ENCODE results near the gene AKAIN1.

AKAIN1 gene

DNA sequence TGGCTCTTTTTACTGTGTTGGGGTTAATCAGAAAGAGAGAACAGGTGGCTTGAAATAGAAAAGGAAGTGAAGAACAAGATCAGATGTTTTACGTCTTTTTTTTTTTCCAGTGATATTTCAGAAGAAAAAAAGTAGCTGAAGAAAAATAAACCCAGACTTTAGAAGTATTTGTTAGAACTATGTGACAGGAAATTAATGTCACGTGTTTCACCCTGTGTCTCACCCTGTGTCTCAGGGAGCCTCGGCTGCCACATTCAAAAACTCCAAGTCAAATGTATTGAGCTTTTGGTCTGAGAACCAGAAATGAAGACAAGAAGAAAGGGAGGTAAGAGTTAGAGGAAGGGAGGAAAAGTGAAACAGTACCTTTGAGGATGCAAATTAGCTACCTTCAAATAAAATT is 38.0 kb downstream of the AKAIN1 start:
- DNase-seq (ENCODE audit: low read depth in 2 of 2): no peak

DNA sequence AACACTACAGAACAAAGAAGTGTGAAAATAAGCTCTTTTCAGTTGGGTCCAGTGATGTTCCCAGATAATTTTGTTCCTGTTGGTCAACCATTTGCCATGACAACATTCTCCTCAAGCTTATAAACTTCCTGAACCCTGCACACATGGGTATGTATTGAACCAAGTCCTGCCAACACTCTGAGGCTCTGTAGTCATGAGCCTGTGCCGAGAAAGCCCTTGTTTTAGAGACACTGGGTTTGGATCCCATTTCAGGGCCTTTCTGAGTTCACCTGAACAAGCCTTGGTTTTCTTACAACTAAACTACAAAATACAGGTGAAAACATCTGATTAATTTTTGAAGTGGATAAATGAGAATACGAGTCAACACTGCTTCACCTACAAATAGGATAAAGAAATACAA is 38.5 kb downstream of the AKAIN1 start:
- DNase-seq (ENCODE audit: low read depth in 2 of 2): no peak

DNA sequence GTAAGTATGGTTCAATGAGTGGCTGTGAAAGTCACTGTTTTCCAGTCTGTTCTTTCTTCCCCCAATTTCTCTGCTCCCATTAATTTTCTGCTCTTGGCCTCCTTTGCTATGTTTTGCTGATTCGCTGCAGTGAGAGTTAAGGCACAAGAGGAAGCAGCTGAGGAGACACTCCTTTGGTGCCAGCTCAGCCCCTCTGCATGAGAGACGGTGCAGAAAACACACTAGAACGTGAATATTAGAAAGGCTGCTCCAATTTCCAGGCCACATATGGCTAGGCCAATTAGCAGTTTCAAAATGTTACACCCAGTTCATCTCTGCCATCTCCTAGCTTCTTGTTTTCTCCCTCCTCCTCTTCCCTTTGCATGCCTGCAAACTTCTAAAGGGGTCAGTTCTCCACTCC is 38.9 kb downstream of the AKAIN1 start:
- DNase-seq (ENCODE audit: low read depth in 2 of 2): no peak

DNA sequence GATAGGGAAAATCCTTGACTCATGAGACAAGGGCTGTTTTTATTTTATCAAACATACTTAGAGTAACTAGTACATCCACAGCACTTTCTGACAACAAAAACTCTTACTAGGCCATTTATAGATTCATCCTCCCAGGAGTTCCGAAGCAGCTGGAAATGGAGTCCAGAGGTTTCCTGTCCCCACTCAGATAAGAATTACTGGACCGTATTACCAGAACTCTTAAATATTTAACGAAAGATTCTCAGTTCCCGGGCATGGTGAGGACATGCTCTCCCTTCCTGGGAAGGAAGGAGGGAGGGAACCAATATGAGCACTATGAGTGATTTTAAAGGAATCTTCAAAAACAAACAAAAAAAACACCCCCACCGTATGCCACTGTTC is 41.2 kb downstream of the AKAIN1 start:
- no peak for DNase-seq (ENCODE audit: low read depth in 2 of 2)

DNA sequence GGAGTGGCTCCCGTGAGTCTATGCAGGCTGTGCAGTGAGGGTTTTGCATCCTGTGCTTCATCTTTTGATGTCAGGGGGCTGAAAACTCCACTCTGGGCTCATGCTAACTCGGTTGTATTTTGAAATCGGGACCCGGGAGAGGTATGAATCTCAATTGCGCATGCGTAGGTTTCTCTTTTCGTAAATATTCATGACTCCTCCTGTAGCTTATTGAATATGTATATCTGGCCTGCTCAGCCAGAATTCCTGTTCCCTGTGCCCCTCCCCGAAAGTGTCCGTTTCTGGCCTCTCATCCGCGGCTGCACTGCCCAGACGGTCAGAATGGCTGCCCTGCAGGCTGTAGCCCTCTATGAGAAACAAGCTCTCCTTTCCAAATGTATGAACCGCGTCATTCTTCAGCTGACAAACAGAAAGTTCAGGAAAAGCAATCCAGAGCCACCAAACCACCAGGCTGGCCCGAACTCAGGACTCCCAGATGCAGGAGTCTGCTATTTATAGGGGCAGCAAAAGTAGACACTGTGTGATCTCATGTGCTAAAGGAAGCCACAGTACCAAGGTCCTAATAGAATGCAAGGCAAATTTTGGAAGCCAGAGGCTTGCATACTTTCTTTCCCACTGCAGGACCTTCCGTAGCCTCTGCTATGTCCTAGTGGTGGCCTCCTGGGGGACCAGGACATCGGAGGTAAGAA is 41.7 kb downstream of the AKAIN1 start:
- no peak for DNase-seq (ENCODE audit: low read depth in 2 of 2)

DNA sequence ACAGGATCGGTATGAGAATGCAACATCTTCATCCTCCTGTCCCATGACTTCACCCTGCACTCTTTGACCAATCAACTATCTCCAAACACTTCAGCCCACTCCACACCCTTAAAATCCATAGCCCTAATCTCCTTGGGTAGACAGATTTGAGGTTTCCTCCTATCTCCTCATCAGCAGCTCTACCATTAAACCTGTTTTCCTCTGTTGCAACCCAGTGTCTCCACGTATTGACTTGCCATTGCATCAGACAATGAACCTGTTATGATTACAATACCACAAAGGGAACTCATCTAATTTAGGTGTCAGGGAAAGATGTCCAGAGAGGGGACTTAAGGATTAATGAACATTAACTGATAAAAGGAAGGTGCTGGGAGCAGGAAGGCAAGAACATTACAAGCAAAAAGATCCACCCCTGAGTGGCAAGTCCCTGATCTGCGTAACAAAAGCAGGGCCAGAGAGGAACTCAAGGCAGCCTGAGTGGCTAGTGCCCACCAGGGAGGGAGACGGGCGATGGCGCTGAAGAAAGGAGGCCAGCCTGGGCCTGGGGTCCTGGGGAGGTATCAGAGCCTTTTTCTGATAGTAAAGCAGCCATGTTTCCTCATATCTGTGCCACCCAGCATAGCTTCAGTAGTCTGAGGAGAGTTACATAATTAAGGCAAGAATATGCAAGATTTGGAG is 44.6 kb downstream of the AKAIN1 start:
- DNase-seq (ENCODE audit: low read depth in 2 of 2): no peak

DNA sequence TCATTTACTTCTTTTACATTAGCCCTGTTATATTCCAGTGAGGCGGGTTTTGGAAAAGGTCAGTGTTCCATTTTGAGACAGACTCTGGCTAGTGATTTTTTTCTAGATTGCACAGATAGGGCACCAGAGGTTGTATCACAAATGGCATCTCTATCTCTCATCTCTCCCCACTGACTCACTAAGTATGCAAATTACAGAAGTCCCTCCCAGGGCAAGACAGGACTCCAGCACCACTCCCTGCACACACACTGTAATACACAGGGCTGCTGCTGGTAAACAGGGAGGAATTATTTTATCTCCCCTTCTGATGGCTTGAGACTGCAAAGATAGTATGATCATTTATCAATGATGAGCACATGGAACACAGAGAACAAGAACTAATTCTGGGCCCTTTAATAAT is 46.2 kb downstream of the AKAIN1 start:
- DNase-seq (ENCODE audit: low read depth in 2 of 2): no peak

DNA sequence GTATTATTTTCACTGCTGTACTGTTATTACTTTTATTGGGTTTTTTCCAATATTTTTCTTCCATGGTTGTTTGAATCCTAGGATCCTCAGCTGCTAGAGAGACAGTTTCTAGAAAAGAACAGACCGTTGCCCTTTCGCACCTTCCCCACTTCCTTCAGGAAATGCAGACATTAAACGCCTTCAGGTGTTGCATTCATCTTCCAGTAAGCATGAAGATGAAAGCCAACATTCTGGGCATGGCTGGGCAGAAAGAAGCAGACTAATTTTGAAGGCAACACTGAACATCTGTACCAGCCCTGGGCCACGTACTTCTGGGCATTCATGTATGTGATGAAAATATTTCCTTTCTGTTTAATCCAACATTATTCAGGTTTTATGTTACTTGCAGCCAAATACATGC is 51.0 kb downstream of the AKAIN1 start:
- DNase-seq (ENCODE audit: low read depth in 2 of 2): no peak

DNA sequence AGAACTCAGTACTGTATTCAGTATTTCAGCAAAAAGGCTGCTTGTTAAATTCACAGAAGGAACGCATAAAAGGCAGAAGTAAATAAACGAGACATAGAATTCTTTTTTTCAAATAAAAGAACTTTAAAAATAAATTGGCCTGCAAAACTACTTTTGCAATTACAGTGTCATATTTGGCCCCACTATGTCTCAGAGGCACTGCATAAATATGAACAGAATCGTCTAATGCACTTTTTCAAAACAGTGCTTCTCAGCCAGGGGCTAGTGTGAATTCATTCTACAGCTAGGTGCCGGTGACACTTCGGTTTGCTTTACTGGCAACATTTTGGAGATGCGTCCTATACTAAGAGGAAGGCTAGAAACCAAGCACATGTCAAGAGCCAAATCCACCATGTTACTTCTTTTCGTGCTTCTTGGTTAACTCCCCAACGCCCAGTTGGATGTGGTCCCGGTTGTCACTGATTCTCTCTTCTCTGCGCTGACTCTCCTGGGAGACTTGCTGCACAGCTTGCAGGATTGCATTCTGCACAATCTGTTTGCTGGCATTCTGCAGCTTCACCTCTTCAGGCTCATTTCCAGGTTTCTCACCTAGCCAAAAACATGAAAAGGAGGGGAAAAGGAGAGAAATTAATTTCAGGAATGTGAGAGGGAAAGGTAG is 51.8 kb downstream of the AKAIN1 start:
- no peak for DNase-seq (ENCODE audit: low read depth in 2 of 2)

DNA sequence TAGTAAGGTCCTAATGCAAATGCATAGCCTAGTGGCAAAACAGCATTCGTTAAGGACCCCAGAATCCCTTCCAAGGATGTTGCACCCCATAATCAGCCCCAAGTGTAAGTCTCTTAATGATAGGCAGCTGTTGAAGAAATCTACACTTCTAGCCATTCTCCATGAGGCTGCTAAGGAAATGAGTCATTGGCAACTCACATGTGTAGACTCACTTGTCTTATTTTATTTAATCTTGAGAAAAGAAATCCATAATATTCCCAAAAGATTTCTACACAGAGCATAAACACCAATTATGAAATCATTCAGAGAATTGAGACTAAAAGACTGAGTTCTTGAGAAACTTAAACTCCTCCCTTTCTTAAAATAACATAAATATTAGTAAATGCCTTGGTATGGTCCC is 52.4 kb downstream of the AKAIN1 start:
- no peak for DNase-seq (ENCODE audit: low read depth in 2 of 2)

DNA sequence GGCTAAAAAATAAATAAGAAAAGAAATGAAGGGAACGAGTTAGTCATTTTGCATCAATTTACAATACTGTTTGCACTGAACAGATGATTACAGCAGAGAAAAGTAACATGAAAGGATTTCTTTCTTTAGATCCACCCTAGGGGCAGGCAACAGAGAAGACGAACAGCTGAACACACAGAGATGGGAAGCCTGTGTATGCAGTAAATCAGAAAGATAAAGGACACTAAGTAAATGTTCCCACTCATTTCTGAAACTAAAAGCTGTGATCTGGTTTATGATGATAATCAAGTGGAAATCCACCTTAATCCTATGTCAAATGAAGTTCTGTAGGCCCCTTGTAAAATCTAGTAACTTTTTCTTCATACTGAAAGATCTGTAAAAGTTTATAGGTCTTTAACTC is 54.2 kb downstream of the AKAIN1 start:
- DNase-seq (ENCODE audit: low read depth in 2 of 2): no peak

DNA sequence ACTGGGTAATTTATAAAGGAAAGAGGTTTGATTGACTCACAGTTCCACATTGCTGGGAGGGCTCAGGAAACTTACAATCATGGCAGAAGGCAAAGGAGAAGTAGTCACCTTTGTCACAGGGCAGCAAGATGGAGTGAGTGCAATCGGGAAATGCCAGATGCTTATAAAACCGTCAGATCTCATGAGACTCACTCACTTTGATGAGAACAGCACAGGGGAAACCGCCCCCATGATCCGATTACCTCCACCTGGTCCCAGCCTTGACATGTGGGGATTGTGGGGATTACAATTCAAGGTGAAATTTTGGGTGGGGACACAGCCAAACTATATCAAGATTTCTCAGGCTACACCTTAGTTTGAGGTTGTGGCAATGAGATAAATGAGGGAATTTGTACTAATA is 54.9 kb downstream of the AKAIN1 start:
- DNase-seq (ENCODE audit: low read depth in 2 of 2): no peak

DNA sequence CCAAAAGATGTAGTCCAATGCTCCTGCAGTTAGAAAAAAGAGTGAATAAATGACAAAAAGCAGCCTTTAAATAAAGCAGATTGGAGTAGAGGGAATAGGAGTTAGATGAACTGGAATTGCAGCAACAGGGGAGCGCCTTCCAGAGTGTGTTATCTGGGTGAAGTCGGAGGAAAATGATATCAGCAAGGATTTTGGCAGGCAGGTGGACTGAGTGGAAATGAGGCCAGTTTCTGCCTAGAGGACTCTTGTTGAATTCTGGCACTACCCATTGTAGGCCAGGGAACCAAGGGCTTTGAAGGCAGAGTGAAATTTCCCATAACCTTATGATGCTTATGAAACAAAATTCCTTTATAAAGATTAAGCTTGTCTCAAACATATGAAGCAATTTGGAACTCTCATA is 59.8 kb downstream of the AKAIN1 start:
- no peak for DNase-seq (ENCODE audit: low read depth in 2 of 2)

DNA sequence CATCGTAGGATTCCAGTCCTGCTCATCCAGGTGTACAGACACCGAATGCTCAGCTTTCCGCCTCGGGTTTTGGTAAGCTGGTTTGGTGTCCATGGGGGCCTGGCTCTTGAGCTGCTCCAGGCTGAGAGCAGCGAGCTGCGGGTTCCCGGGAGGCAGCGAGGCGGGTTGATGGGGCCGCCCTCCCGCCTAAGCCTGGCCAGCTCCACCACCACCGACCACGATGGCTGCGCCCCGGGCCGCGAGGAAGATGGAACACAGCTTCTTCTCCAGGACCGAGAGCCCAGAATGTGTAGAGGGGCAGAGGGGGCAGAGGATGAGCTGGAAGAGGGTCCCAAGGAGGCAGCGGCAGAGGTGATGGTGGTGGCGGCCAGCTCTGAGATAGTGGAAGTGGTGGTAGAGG is 64.1 kb downstream of the AKAIN1 start:
- no peak for DNase-seq (ENCODE audit: low read depth in 2 of 2)

DNA sequence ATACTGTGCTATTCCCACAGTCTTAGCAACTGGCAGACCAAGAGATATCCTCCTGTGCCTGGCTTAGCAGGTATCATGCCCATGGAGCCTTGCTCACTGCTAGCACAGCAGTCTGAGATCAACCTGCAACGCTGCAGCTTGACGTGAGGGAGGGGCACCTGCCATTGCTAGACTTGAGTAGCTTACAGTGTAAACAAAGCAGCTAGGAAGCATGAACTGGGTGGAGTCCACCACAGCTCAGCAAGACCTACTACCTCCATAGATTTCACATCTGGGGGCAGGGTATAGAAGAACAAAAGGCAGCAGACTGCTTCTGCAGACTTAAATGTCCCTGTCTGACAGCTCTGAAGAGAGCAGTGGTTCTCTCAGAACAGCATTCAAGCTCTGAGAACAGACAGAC is 74.8 kb downstream of the AKAIN1 start:
- no peak for DNase-seq (ENCODE audit: low read depth in 2 of 2)

DNA sequence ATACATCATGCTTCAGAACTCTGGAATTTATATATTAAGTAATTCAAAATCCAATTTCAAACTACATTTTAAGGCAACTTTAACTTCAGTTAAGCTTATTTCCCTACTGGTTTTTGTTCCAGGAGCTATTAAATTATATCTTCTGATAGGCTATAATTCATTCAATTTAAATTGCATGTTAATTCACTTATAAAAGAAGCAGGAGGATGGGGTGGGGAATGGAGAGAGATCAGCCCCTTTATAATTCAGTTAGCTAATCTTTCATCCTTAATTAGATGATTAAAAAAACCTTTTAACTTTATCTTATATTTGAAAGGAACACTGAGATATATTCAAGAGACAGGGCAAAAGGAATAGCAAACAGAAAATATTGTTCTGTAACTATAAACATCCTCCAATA is 86.8 kb downstream of the AKAIN1 start:
- no peak for DNase-seq (ENCODE audit: low read depth in 2 of 2)

DNA sequence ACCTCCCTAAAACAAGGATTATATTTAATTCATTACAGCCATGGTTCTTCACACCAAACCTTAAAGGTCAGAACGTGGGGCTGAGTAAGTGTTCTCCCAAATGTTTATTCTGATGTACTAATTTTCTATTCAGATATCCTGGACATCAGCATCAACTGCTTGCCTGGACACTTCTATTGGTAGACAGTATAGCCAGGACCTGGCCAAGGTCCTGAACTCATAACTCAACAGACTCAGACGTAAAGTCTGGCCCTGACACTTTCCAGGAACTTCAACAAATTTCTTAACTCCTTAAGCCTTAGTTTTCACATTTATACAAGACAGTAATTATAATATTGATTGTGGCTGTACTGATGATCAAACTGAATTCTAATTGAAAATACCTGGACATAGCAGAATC is 89.1 kb downstream of the AKAIN1 start:
- no peak for DNase-seq (ENCODE audit: low read depth in 2 of 2)

DNA sequence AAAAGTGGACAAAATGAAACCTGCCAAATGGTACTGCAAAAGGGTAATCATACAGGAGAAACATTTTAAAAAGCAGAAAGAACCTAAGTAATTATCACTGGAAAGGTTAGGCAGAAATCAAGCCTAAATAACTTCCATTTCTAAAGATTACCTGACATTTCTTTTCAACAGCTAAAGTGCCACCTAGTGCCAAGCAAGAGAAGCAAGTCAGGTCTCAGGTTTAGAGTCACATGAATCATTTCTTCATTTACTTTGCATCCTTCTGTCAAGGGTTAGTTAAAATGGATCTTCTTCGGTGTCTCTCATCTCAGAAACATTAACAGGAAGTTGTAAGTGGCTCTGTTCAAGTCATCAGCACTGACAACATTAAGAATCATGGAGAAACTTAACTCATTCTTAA is 90.3 kb downstream of the AKAIN1 start:
- DNase-seq (ENCODE audit: low read depth in 2 of 2): no peak

DNA sequence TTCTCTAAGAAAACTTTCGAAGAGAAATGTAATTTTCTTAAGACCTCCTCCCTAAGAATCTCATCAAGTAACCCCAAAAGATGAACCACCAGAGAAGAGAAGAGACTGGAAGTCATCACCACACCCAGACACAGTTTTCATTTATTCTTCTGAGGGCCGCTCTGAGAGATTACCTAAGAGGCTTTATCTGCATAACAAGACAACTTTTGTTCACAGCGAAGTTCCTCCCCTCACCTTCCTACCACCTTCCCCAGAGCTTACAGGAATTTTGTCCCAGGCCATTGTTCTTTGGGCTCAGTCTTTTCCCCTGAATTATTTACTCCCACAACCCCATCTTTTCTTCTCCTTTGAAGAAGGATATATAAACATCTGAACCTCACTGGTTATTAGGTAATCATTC is 92.8 kb downstream of the AKAIN1 start:
- no peak for DNase-seq (ENCODE audit: low read depth in 2 of 2)

DNA sequence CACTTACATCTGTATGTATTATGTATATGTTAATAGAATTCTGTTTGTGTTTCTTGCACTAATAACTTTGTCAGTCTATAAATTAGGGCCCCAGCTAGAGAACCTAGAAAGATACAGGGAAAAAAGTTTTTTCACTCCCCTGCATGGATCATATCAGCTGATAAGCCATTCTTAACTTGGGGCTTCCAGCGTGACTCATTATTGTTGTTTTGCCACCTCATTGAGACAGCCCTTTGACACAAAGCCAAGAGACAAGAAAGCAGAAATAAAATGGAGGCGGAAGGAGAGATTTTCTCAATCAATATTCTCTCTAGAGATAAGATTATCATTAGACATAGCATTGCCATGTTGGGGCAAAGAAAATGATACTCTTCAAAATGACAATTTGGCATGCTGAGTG is 93.4 kb downstream of the AKAIN1 start:
- no peak for DNase-seq (ENCODE audit: low read depth in 2 of 2)

DNA sequence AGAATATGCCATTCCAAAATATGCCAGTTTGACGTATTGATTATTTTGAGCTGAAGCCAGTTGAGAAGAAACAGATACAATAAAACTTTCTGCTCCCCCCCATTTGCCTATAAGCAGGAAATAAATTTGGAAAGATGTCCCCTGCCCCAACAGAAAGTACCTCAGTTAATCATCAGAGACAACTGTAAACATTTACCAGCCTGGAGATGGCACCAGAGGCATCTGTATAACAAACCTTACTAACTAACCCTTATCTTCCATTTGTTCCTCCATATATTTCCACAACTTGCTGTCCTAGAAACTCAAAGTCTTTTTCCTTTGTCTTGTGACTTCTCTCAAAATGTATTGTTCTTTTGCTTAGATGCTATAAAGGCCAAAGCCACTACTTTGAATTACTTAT is 93.8 kb downstream of the AKAIN1 start:
- no peak for DNase-seq (ENCODE audit: low read depth in 2 of 2)

DNA sequence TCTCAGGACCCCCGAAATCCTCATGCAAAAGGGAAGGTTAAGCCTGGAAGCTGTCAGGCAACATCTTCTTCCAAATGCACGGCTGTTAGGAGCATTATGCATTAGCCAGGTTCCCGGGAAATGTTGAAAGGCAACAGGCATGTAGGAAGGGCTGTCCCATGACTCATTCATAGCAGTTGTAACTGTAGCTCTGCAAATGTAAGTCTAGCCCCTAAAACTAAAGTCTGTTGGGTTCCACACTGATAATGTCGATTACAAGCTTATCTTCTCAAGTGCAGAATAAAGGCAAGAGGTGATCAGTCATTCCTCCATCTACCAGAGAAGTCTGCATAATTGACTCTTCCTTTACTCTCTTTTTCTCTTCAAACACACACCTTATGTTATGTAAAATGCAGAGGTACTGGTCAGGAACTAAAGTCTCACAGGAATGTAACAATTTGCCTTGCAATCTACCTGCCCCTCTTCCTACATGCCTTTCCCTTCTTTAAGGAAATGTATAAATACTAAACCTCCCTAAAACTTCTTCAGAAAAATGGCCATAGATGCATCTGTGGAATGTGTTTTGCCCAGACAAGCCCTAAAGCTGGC is 99.8 kb downstream of the AKAIN1 start:
- DNase-seq (ENCODE audit: low read depth in 2 of 2): no peak

DNA sequence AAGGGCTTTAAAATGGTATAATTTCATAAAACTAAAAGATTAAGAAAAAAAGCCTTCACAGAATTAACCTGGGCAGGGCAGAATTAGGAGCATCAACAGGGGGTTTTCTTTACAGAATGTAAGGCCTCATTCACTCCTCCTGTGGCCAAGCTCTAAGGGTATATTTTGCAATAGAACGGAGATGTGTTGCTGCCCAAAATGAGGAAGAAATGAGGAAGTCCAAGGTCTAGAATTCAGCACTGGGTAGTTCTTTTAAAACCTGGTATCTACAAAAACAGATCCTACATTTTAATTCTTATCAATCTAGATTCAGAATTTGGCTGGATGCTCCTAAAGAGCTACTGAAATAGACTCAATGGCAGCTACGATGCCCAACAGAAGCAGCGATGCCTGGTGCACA is 101.8 kb downstream of the AKAIN1 start:
- no peak for DNase-seq (ENCODE audit: low read depth in 2 of 2)

All from stimulated activated CD8-positive, alpha-beta memory T cell treated with anti-CD3 and anti-CD28 coated beads, Interleukin-15, amount 100 ng/mL, for 4 hours (primary cell).